ENCODE data around the gene PRAMEF15. TPM values are rescaled to one million over a fixed set of nuclear protein-coding genes. Genes with fewer than 3 reads are reported as not detected.

Gene PRAMEF15
- total RNA-seq, 1 experiment from 2014 or later: not detected

Small RNA genes lying within 50 kb of the gene (small RNA-seq; reads per million reads assigned to genes)
- 0 reads per million in 2 experiments for gene RNU6-771P

Other genes starting within 250 kb of the PRAMEF15 start
- gene PRAMEF25, start 244.8 kb upstream of the PRAMEF15 start, total RNA-seq (2014; rRNA removed; shearing (Covaris generic)): not detected in 2 replicates
- gene HNRNPCL2, start 198.7 kb upstream of the PRAMEF15 start, total RNA-seq (2014; rRNA removed; shearing (Covaris generic)): not detected in 2 replicates
- not detected in 2 replicates for gene PRAMEF26, start 159.6 kb upstream of the PRAMEF15 start, total RNA-seq (2014; rRNA removed; shearing (Covaris generic))
- not detected in 2 replicates for gene HNRNPCL4, start 149.9 kb upstream of the PRAMEF15 start, total RNA-seq (2014; rRNA removed; shearing (Covaris generic))
- not detected in 2 replicates for gene PRAMEF9, start 143.7 kb upstream of the PRAMEF15 start, total RNA-seq (2014; rRNA removed; shearing (Covaris generic))
- gene PRAMEF13, start 114.2 kb upstream of the PRAMEF15 start, total RNA-seq (2014; rRNA removed; shearing (Covaris generic)): not detected in 2 replicates
- gene PRAMEF18, start 89.4 kb upstream of the PRAMEF15 start, total RNA-seq (2014; rRNA removed; shearing (Covaris generic)): not detected in 2 replicates
- not detected in 2 replicates for gene PRAMEF5, start 61.4 kb upstream of the PRAMEF15 start, total RNA-seq (2014; rRNA removed; shearing (Covaris generic))
- not detected in 2 replicates for gene PRAMEF8, start 30.4 kb upstream of the PRAMEF15 start, total RNA-seq (2014; rRNA removed; shearing (Covaris generic))
- not detected in 2 replicates for gene PRAMEF33, start 12.0 kb upstream of the PRAMEF15 start, total RNA-seq (2014; rRNA removed; shearing (Covaris generic))
- not detected in 2 replicates for gene PRAMEF14, start 31.6 kb downstream of the PRAMEF15 start, total RNA-seq (2014; rRNA removed; shearing (Covaris generic))
- not detected in 2 replicates for gene PRAMEF19, start 56.4 kb downstream of the PRAMEF15 start, total RNA-seq (2014; rRNA removed; shearing (Covaris generic))
- not detected in 2 replicates for gene PRAMEF17, start 74.1 kb downstream of the PRAMEF15 start, total RNA-seq (2014; rRNA removed; shearing (Covaris generic))
- not detected in 2 replicates for gene PRAMEF20, start 94.9 kb downstream of the PRAMEF15 start, total RNA-seq (2014; rRNA removed; shearing (Covaris generic))
- not detected in 2 replicates for gene LRRC38, start 198.4 kb downstream of the PRAMEF15 start, total RNA-seq (2014; rRNA removed; shearing (Covaris generic))

Data from SK-MEL-5 (cell line).